AG09309 (cell line): ENCODE results near the gene SCAMP2.
A peak's percentile ranks its signal among the peaks of the same experiment; 100 is the strongest.

ENCODE experiments used
- DNase-seq: peaks from one replicate; pipeline ENCODE4 v3.0.0-alpha.2; 2010; ENCODE audit warnings: low read depth
- H3K4me3 ChIP-seq: 2 replicates; pipeline ENCODE4 v1.5.1; 2011; ENCODE audit warnings: mild to moderate bottlenecking, low read depth, low read length, moderate library complexity; ENCODE audit not compliant: control insufficient read depth
- CTCF ChIP-seq: IDR thresholded peaks from 2 replicates; pipeline ENCODE4 v1.5.1; 2011; ENCODE audit warnings: mild to moderate bottlenecking, low read depth, low read length, inconsistent platforms; ENCODE audit not compliant: insufficient read depth, control insufficient read depth; ENCODE audit errors: missing control alignments

SCAMP2 gene

GRCh38 chr15:74823324-74823723 lies 49.8 kb downstream of the SCAMP2 start:
- H3K4me3 ChIP-seq, result no peak overlapping the region
- DNase-seq, result no peak
- TF ChIP-seq CTCF, result no peak

DNA sequence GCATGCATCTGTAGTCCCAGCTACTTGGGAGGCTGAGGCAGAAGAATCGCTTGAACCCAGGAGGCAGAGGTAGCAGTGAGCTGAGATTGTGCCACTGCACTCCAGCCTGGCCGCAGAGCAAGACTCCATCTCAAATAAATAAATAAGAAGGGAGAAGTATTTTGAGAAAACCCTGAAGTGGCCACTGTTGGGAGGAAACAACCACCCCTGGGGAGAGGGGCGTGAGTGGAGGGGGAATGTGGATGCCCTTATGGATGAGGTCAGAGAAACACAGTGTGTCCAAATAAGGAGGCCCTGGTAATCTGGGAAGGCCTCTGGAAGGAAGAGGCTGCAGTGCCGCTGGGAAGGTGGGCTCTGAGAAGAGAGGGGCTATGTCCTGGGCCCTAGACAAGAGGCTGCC lies 50.9 kb downstream of the SCAMP2 start:
- TF ChIP-seq CTCF, result no peak
- no peak overlapping the region for H3K4me3 ChIP-seq
- no peak for DNase-seq

DNA sequence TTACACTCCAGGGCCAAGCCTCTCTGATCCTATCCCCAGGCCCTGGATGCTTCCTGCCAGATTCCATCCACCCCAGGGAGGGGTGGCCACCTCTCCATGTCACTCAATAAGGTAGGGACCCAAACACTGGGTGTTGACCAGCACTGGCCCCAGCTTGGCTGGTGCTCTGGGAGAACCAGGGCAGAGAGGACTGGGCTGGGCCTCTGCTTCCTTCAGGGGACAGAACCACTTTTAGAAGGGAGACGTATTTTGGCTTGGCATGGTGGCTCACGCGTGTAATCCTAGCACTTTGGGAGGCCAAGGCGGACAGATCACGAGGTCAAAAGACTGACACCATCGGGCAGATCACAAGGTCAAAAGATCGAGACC lies 51.4 kb downstream of the SCAMP2 start:
- TF ChIP-seq CTCF, result no peak
- H3K4me3 ChIP-seq, result no peak overlapping the region
- DNase-seq, result no peak

DNA sequence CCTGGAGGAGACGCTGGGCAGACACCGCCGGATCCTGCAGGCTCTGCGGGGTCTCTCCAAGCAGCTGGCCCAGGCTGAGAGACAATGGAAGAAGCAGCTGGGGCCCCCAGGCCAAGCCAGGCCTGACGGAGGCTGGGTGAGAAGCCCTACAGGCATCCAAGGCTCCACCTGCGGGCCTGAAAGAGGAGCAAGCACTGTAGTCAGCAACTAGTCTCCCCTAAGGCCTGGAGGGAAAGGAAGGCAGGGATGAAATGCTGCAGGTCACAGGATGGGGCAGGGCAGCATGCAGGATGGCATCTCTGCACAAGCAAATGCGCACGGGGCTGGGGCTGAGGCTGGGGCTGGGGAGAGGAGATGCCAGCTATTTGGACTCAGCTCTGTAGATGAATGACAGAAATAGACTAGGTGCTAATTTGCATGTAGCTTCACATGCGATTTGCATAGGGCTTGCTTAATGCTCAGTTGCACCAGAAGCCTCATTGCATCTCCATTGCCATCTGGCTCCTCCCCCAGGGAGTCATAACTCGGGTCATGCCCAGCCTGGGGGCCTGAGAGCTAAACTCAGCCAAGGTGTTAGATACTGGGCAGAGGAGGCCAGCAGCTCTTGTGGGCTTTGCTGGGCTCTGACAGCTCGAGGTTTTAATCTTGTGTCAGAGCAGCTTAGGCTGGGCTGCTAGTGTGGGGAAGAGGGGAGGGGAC lies 51.9 kb downstream of the SCAMP2 start:
- TF ChIP-seq CTCF, result no peak
- no peak for DNase-seq
- no peak overlapping the region for H3K4me3 ChIP-seq

DNA sequence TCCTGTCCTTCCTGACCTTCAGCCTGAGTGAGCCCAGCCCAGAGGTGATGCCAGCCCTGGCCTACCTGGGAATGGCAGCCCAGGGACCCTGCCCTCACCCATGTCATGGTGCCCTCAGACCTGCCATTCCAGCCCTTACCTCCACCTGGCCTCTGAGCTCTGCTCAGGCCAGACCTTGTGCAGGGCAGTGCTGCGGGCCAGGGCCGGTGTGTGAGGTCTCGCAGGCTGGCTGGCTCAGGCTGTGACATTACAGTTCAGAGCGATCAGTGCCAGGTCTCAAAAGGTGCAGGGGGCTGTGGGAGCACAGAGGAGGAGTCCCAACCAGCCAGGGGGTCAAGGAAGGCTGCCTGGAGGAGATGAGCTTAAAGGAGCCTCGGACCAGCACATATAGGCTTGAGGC lies 53.1 kb downstream of the SCAMP2 start:
- no peak for TF ChIP-seq CTCF
- no peak overlapping the region for H3K4me3 ChIP-seq
- no peak for DNase-seq

GRCh38 chr15:74817370-74817737 lies 55.8 kb downstream of the SCAMP2 start:
- TF ChIP-seq CTCF, result peak; percentile 33
- H3K4me3 ChIP-seq, result no peak overlapping the region
- DNase-seq, result no peak

DNA sequence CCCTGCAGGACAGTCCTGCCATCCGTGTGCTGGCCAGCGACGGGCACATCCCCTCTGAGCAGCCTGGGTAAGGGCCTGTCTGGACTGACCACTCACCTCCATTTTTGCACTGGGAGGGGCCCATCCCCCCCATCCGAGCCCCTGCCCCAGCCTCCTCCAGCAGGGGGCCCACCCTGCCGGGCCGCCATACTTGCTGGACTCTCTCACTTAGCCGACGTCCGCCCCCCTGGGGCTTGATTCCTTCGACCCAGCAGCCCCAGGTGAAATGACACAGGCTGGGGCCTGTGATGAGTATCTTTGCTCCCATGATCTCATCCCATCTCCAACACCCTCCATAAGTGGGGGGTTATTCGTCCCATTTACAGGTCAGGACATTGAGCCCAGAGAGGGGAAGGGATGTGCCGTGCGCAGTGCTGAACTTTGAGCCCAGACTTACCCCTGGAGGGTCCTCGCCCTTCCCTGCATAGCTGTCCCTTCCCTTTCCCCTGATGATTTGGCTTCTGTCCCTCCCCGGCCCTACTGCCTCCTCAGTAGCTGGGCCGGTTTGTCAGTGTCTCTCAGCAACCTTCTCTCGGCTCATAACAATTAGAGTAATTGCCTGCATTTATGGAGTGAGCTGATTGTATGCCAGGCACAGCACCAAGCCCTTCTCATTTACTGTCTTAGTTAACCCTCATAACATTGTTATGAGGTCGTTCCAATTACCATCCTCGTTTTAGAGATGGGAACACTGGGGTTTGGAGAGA lies 56.4 kb downstream of the SCAMP2 start:
- H3K4me3 ChIP-seq, result no peak overlapping the region
- DNase-seq, result no peak

More for the DNA sequence above, 56.4 kb downstream of the SCAMP2 start:
- no peak for TF ChIP-seq CTCF
